ENCODE data around the gene TM7SF3. TPM values are rescaled to one million over a fixed set of nuclear protein-coding genes. Genes with fewer than 3 reads are reported as not detected.
"Not testable (repeated sequence)": the region's sequence is repeated elsewhere in the genome, so short reads cannot be mapped to it uniquely, and the experiment has no call there.

TM7SF3 gene
- total RNA-seq, 1 donor from 2014 or later = 46.9 TPM

DNA sequence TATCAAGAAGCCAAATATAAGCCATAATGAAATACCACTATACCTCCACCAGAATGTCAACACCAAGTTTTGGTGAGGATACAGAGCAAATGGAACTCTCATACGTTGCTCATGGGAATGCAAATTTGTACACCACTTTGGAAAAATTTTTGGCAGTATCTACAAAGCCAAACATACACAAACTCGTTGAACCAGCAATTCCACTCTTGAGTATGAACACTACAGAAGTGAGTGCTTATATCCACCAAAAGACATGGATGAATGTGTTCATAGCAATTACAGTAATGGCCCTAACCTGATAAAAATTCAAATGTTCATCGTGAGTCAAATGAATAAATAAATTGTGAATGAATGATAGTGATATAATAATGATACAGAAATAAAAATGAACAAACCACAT, 43.4 kb upstream of the TM7SF3 start:
- H3K4me3 Mint-ChIP-seq (ENCODE audit: unreplicated experiment) = no peak overlapping the region
- H3K4me1 Mint-ChIP-seq (ENCODE audit: unreplicated experiment) = no peaks in the 10 kb centered on the region
- no peaks in the 10 kb centered on the region for H3K27me3 Mint-ChIP-seq (ENCODE audit: unreplicated experiment)
- H3K9me3 Mint-ChIP-seq (ENCODE audit: unreplicated experiment) = no peaks in the 10 kb centered on the region
- peaks cover 2% of the 10 kb centered on the region for H3K36me3 Mint-ChIP-seq (ENCODE audit: unreplicated experiment)
- H3K27ac Mint-ChIP-seq (ENCODE audit: unreplicated experiment) = no peak overlapping the region
- DNase-seq (ENCODE audit: extremely low spot score, unreplicated experiment) = no peak
- TF ChIP-seq, protein P1, sequence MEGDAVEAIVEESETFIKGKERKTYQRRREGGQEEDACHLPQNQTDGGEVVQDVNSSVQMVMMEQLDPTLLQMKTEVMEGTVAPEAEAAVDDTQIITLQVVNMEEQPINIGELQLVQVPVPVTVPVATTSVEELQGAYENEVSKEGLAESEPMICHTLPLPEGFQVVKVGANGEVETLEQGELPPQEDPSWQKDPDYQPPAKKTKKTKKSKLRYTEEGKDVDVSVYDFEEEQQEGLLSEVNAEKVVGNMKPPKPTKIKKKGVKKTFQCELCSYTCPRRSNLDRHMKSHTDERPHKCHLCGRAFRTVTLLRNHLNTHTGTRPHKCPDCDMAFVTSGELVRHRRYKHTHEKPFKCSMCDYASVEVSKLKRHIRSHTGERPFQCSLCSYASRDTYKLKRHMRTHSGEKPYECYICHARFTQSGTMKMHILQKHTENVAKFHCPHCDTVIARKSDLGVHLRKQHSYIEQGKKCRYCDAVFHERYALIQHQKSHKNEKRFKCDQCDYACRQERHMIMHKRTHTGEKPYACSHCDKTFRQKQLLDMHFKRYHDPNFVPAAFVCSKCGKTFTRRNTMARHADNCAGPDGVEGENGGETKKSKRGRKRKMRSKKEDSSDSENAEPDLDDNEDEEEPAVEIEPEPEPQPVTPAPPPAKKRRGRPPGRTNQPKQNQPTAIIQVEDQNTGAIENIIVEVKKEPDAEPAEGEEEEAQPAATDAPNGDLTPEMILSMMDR (IDR thresholded peaks at IDR 0.05) = no peak

DNA sequence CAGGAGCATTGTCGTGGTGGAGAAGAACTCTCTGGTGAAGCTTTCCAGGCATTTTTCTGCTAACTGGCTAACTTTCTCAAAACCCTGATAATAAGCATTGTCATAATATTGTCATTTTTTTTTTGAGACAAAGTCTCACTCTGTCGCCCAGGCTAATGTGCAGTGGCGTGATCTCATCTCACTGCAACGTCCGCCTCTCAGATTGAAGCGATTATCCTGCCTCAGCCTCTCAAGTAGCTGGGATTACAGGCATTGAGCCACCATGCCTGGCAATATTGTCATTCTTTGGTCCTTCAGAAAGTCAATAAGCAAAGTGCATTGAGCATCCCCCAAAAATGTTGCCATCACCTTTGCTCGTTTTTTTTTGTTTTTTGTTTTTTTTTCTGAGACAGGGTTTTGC, 41.8 kb upstream of the TM7SF3 start:
- Mint-ChIP-seq H3K27ac (ENCODE audit: unreplicated experiment) (no peak overlapping the region), H3K4me1 (ENCODE audit: unreplicated experiment) (no peaks in the 10 kb centered on the region), H3K36me3 (ENCODE audit: unreplicated experiment) (peaks cover 2% of the 10 kb centered on the region), H3K9me3 (ENCODE audit: unreplicated experiment) (no peaks in the 10 kb centered on the region), H3K4me3 (ENCODE audit: unreplicated experiment) (no peak overlapping the region), H3K27me3 (ENCODE audit: unreplicated experiment) (no peaks in the 10 kb centered on the region)
- TF ChIP-seq, protein P1 (IDR thresholded peaks at IDR 0.05) = no peak
- no peak for DNase-seq (ENCODE audit: extremely low spot score, unreplicated experiment)

DNA sequence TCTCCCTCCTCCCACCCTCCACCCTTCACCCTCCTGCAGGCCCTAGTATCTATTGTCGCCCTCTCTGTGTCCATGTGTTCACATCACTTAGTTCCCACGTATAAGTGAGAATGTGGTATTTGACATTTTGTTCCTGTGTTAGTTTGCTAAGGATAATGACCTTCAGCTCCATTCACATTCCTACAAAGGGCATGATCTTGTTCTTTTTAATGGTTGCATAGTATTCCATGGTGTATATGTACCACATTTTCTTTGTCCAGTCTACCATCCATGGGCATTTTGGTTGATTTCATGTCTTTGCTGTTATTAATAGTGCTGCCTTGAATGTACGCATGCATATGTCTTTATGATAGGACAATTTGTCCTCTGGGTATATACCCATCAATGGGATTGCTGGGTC, 38.6 kb upstream of the TM7SF3 start:
- H3K4me3 Mint-ChIP-seq (ENCODE audit: unreplicated experiment) = no peak overlapping the region
- no peak for DNase-seq (ENCODE audit: extremely low spot score, unreplicated experiment)
- no peaks in the 10 kb centered on the region for H3K27me3 Mint-ChIP-seq (ENCODE audit: unreplicated experiment)
- TF ChIP-seq, protein P1 (IDR thresholded peaks at IDR 0.05) = no peak
- no peak overlapping the region for H3K27ac Mint-ChIP-seq (ENCODE audit: unreplicated experiment)
- H3K4me1 Mint-ChIP-seq (ENCODE audit: unreplicated experiment) = peaks cover 6% of the 10 kb centered on the region
- H3K9me3 Mint-ChIP-seq (ENCODE audit: unreplicated experiment) = no peaks in the 10 kb centered on the region
- peaks cover 2% of the 10 kb centered on the region for H3K36me3 Mint-ChIP-seq (ENCODE audit: unreplicated experiment)

DNA sequence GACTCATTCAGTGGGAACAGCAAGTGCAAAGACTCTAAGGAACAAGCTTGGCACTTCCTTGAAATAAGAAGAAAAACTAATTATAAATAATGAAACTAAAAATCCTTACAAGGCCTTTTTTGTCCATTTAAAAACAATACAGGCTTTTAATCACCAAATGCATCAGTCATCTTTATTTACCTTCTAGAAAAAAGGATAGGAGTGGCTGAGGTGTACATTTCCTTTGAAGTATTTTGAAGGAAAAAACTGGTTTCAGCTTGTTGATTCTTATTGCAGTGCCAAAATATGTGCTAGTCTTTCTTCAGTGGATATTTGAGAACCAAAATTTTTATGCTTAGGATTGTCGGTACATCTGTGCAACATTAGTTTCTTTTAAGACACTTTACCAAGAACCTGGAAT, 38.0 kb upstream of the TM7SF3 start:
- H3K9me3 Mint-ChIP-seq (ENCODE audit: unreplicated experiment) = no peaks in the 10 kb centered on the region
- H3K27me3 Mint-ChIP-seq (ENCODE audit: unreplicated experiment) = no peaks in the 10 kb centered on the region
- peaks cover 2% of the 10 kb centered on the region for H3K36me3 Mint-ChIP-seq (ENCODE audit: unreplicated experiment)
- no peak overlapping the region for H3K27ac Mint-ChIP-seq (ENCODE audit: unreplicated experiment)
- DNase-seq (ENCODE audit: extremely low spot score, unreplicated experiment) = no peak
- H3K4me1 Mint-ChIP-seq (ENCODE audit: unreplicated experiment) = peaks cover 6% of the 10 kb centered on the region
- TF ChIP-seq, protein P1 (IDR thresholded peaks at IDR 0.05) = no peak
- no peak overlapping the region for H3K4me3 Mint-ChIP-seq (ENCODE audit: unreplicated experiment)

DNA sequence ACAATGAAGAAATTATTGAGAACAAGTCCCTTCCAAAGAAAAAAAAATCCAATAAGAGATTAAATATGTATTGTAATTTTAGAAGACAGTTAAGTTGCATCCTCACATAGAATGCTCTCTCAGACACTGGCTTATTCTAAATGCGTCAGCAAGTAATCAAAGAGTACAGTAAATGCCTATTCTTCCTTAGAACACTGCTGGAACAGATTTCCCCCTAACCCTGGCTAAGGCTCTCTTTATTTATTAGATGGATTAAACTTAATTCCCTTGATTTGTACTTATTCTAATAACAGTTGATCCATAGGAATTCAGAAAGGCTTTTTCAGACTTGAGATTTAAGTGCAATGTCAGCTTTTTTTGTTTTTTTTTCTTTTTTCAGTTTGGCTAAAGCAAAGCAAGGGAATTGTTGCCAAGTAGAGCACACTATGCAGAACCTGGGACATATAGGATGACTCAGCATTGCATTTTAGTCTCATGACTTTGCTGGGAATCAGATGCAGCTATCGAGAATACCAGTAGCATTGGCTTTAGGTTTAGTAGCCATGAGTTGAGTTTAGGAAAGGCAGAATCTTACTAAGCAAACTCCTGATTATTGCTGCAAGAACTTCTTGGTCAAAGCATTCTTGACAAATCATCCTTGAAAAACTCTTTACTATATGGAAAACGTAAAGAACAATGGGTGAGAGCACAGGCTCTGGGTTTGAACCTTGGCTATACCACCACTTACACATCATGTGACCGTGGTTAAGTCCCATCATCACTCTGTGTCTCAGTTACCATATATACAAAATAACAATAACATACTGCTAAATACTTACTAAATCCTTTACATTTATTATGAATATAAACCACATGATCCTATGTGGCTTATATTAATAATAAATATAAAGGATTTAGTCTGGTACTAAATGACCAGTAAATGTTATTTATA, 34.9 kb upstream of the TM7SF3 start:
- H3K4me1 Mint-ChIP-seq (ENCODE audit: unreplicated experiment) = peaks cover 6% of the 10 kb centered on the region
- H3K4me3 Mint-ChIP-seq (ENCODE audit: unreplicated experiment) = no peak overlapping the region
- no peaks in the 10 kb centered on the region for H3K36me3 Mint-ChIP-seq (ENCODE audit: unreplicated experiment)
- no peak overlapping the region for H3K27ac Mint-ChIP-seq (ENCODE audit: unreplicated experiment)
- H3K27me3 Mint-ChIP-seq (ENCODE audit: unreplicated experiment) = no peaks in the 10 kb centered on the region
- DNase-seq (ENCODE audit: extremely low spot score, unreplicated experiment) = no peak
- TF ChIP-seq, protein P1 (IDR thresholded peaks at IDR 0.05) = no peak
- no peaks in the 10 kb centered on the region for H3K9me3 Mint-ChIP-seq (ENCODE audit: unreplicated experiment)

DNA sequence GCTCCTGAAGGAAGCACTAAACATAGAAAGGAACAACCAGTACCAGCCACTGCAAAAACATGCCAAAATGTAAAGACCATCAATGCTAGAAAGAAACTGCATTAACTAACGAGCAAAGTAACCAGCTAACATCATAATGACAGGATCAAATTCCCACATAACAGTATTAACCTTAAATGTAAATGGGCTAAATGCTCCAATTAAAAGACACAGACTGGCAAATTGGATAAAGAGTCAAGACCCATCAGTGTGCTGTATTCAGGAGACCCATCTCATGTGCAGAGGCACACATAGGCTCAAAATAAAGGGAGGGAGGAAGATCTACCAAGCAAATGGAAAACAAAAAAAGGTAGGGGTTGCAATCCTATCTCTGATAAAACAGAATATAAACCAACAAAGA, 27.8 kb upstream of the TM7SF3 start:
- DNase-seq (ENCODE audit: extremely low spot score, unreplicated experiment); H3K4me1 Mint-ChIP-seq (ENCODE audit: unreplicated experiment); H3K4me3 Mint-ChIP-seq (ENCODE audit: unreplicated experiment); H3K27ac Mint-ChIP-seq (ENCODE audit: unreplicated experiment); H3K27me3 Mint-ChIP-seq (ENCODE audit: unreplicated experiment): not testable (repeated sequence)
- peaks cover 25% of the 10 kb centered on the region for H3K36me3 Mint-ChIP-seq (ENCODE audit: unreplicated experiment)
- H3K9me3 Mint-ChIP-seq (ENCODE audit: unreplicated experiment) = peaks cover 17% of the 10 kb centered on the region

DNA sequence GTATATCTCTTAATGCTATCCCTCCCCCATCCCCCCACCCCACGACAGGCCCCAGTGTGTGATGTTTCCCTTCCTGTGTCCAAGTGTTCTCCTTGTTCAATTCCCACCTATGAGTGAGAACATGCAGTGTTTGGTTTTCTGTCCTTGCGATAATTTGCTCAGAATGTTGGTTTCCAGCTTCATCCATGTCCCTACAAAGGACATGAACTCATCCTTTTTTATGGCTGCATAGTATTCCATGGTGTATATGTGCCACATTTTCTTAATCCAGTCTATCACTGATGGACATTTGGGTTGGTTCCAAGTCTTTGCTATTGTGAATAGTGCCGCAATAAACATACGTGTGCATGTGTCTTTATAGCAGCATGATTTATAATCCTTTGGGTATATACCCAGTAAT, 26.5 kb upstream of the TM7SF3 start:
- peaks cover 17% of the 10 kb centered on the region for H3K9me3 Mint-ChIP-seq (ENCODE audit: unreplicated experiment)
- H3K4me3 Mint-ChIP-seq (ENCODE audit: unreplicated experiment); H3K4me1 Mint-ChIP-seq (ENCODE audit: unreplicated experiment); DNase-seq (ENCODE audit: extremely low spot score, unreplicated experiment); H3K27me3 Mint-ChIP-seq (ENCODE audit: unreplicated experiment); H3K27ac Mint-ChIP-seq (ENCODE audit: unreplicated experiment): not testable (repeated sequence)
- peaks cover 26% of the 10 kb centered on the region for H3K36me3 Mint-ChIP-seq (ENCODE audit: unreplicated experiment)
